Mammary epithelial cell (primary cell): Measurements from ENCODE around the gene PDE3A.
A peak's percentile ranks its signal among the peaks of the same experiment; 100 is the strongest.

Experiments used
- CTCF ChIP-seq, 2 donors: IDR thresholded peaks in 1 of 2; conservative IDR thresholded peaks in 1 of 2; 2 replicates each; pipeline ENCODE4 v1.5.1; 2011 to 2012; ENCODE audit warnings: inconsistent platforms in 2 of 2, low read length in 2 of 2, mild to moderate bottlenecking in 2 of 2, control low read depth in 1 of 2, low read depth in 1 of 2; ENCODE audit not compliant: insufficient read depth in 1 of 2; ENCODE audit errors: extremely low read depth in 1 of 2
- EZH2 ChIP-seq: IDR thresholded peaks from 2 replicates; pipeline ENCODE4 v1.6.1; 2012; ENCODE audit warnings: low read length, inconsistent platforms, borderline replicate concordance

DNA sequence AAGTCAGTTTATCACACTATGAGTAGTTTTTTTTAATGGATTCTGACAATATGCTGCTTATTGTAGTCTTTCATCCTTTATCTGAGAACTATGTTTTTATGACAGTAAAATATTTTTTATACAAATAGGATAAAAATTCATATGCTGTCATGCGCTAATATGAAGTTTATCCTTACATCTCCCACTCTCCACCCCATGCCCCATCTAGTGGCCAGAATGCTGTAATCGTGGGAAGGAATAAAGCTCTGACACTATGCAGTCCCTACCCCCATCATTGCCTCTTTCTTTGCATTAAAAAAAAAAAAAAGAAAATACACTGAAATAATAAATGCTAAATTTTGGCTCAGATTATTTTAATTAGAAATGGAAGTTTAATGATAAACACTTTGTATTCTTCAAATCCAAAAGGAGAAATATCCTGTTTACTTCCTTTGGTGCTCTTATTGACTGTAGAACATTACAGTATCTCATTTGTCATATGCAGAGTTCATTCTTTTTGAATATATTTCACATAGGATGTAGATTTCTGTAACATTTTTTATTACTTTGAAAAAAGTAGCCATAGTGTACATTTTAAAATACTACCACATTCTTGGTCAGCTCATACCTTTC lies 180.9 kb downstream of the PDE3A start:
- TF ChIP-seq CTCF (conservative IDR thresholded peaks at IDR 0.05 in 1 of 2, IDR thresholded peaks at IDR 0.05 in 1 of 2; ENCODE audit: extremely low read depth in 1 of 2, insufficient read depth in 1 of 2, low read depth in 1 of 2, low read length in 2 of 2) (peak; percentile 44 to 55), EZH2 (no peak)
